Measurements from ENCODE around the gene APMAP.

Gene APMAP

GRCh38 chr20:24957326-24958016 lies 35.1 kb downstream of the APMAP start:
- no peaks in the 10 kb centered on the region for H4K20me1 ChIP-seq (ENCODE audit: insufficient read depth, low read length)
- no peaks in the 10 kb centered on the region for H3K9me2 ChIP-seq (replicated peaks; ENCODE audit: insufficient read depth, low read length)
- no peaks in the 10 kb centered on the region for H3K36me3 ChIP-seq (replicated peaks; ENCODE audit: insufficient read depth, low read length)
- H3K4me1 ChIP-seq (ENCODE audit: low read length): peaks cover 5% of the 10 kb centered on the region; the same call in 1 of the 2 replicates
- no peaks in the 10 kb centered on the region for H3K79me2 ChIP-seq (ENCODE audit: low read length)
- H3F3A ChIP-seq (ENCODE audit: insufficient read depth, low read length): no peaks in the 10 kb centered on the region
- no peak overlapping the region for H2AFZ ChIP-seq (ENCODE audit: low read length)
- DNase-seq: no peak
- no peak overlapping the region for H3K4me3 ChIP-seq (ENCODE audit: low read length)
- no peak overlapping the region for H3K4me2 ChIP-seq (ENCODE audit: low read depth, low read length)
- H3K9me3 ChIP-seq (replicated peaks; ENCODE audit: insufficient read depth, low read length): no peaks in the 10 kb centered on the region
- no peak for TF ChIP-seq EZH2phosphoT487 (IDR thresholded peaks at IDR 0.05; ENCODE audit: low read length)
- TF ChIP-seq CTCF (IDR thresholded peaks at IDR 0.05; ENCODE audit: low read length): no peak
- TF ChIP-seq EZH2 (optimal IDR thresholded peaks at IDR 0.05; ENCODE audit: low read depth, low read length): no peak
- H3K9ac ChIP-seq (ENCODE audit: low read length): no peak overlapping the region
- no peak overlapping the region for H3K27ac ChIP-seq (ENCODE audit: low read length)
- H3K27me3 ChIP-seq (replicated peaks; ENCODE audit: insufficient read depth, low read length): no peaks in the 10 kb centered on the region

GRCh38 chr20:24956001-24956841 lies 36.3 kb downstream of the APMAP start:
- peaks cover 5% of the 10 kb centered on the region; the same call in 1 of the 2 replicates for H3K4me1 ChIP-seq (ENCODE audit: low read length)
- H3F3A ChIP-seq (ENCODE audit: insufficient read depth, low read length): no peaks in the 10 kb centered on the region
- no peaks in the 10 kb centered on the region for H3K27me3 ChIP-seq (replicated peaks; ENCODE audit: insufficient read depth, low read length)
- no peak for DNase-seq
- H4K20me1 ChIP-seq (ENCODE audit: insufficient read depth, low read length): no peaks in the 10 kb centered on the region
- no peak overlapping the region for H3K27ac ChIP-seq (ENCODE audit: low read length)
- no peaks in the 10 kb centered on the region for H3K36me3 ChIP-seq (replicated peaks; ENCODE audit: insufficient read depth, low read length)
- no peak overlapping the region for H3K9ac ChIP-seq (ENCODE audit: low read length)
- no peak overlapping the region for H3K4me2 ChIP-seq (ENCODE audit: low read depth, low read length)
- no peaks in the 10 kb centered on the region for H3K9me3 ChIP-seq (replicated peaks; ENCODE audit: insufficient read depth, low read length)
- TF ChIP-seq EZH2phosphoT487 (IDR thresholded peaks at IDR 0.05; ENCODE audit: low read length): no peak
- TF ChIP-seq EZH2 (optimal IDR thresholded peaks at IDR 0.05; ENCODE audit: low read depth, low read length): no peak
- no peaks in the 10 kb centered on the region for H3K9me2 ChIP-seq (replicated peaks; ENCODE audit: insufficient read depth, low read length)
- no peak overlapping the region for H3K4me3 ChIP-seq (ENCODE audit: low read length)
- H3K79me2 ChIP-seq (ENCODE audit: low read length): no peaks in the 10 kb centered on the region
- no peak overlapping the region for H2AFZ ChIP-seq (ENCODE audit: low read length)

- Histone ChIP-seq H3K27me3 (replicated peaks; ENCODE audit: insufficient read depth, low read length) (no peaks in the 10 kb centered on the region), H3K4me3 (ENCODE audit: low read length) (no peak overlapping the region), H3F3A (ENCODE audit: insufficient read depth, low read length) (no peaks in the 10 kb centered on the region), H2AFZ (ENCODE audit: low read length) (0 out of 2 replicates have a peak overlapping the region, but pooled peaks have one; percentile 39), H3K4me2 (ENCODE audit: low read depth, low read length) (peak overlapping the region; percentile 30; the same call in 1 of the 2 replicates), H3K4me1 (ENCODE audit: low read length) (peaks cover 5% of the 10 kb centered on the region; the same call in 1 of the 2 replicates), H3K9me2 (replicated peaks; ENCODE audit: insufficient read depth, low read length) (no peaks in the 10 kb centered on the region), H3K36me3 (replicated peaks; ENCODE audit: insufficient read depth, low read length) (no peaks in the 10 kb centered on the region), H3K9ac (ENCODE audit: low read length) (no peak overlapping the region), H3K9me3 (replicated peaks; ENCODE audit: insufficient read depth, low read length) (no peaks in the 10 kb centered on the region), H3K27ac (ENCODE audit: low read length) (peak overlapping the region; percentile 62; the same call in 1 of the 2 replicates), H3K79me2 (ENCODE audit: low read length) (no peaks in the 10 kb centered on the region), H4K20me1 (ENCODE audit: insufficient read depth, low read length) (no peaks in the 10 kb centered on the region)
- TF ChIP-seq EZH2 (optimal IDR thresholded peaks at IDR 0.05; ENCODE audit: low read depth, low read length) (no peak), EZH2phosphoT487 (IDR thresholded peaks at IDR 0.05; ENCODE audit: low read length) (no peak), CTCF (IDR thresholded peaks at IDR 0.05; ENCODE audit: low read length) (no peak)
- DNase-seq: peak; percentile 68
These were observed 37.5 kb downstream of the APMAP start for GRCh38 chr20:24955045-24955444.
